Myocyte (in vitro differentiated cells): ENCODE results near the gene HSF5. TPM values are rescaled to one million over a fixed set of nuclear protein-coding genes. Genes with fewer than 3 reads are reported as not detected.
"Not testable (repeated sequence)": the region's sequence is repeated elsewhere in the genome, so short reads cannot be mapped to it uniquely, and the experiment has no call there.

Experiments used
- DNase-seq: peaks from one replicate; pipeline ENCODE4 v3.0.0-alpha.2; 2012; ENCODE audit warnings: low read depth
- total RNA-seq: library from RNA; depleted of rRNA; stranded (reverse); fragments of >200 nt; gene quantifications from 2 replicates; pipeline ENCODE4 v1.2.3, GENCODE V29; 2014

The HSF5 gene
- total RNA-seq, 1 donor from 2014 or later = not detected

DNA sequence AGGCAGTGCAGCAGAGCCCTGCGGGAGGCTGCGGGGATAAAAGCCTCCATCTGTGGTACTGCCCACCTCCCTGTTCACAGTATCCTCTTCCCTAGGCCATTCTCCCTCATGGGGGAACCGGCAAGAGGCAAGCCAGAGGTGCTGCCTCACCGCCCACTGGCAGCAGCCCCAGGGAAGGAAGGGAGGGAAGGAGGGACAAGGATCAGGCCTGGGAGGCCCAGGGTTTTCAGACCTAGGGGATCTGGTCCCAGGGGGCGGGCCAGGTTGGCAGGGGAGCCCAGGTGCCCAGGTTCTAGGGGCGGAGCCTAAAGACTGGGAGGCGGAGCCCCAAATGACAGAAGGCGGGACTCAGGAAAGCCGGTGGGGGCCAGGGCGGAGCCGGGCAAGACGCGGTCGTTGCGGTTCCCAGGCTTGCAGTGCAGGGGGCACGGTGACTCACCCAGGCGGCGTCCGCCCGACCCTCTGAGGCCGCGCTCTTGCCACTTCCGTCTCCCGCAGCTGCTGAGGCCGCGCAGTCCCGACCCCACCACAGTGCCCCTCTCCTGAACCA, 29.2 kb upstream of the HSF5 start:
- no peak for DNase-seq

DNA sequence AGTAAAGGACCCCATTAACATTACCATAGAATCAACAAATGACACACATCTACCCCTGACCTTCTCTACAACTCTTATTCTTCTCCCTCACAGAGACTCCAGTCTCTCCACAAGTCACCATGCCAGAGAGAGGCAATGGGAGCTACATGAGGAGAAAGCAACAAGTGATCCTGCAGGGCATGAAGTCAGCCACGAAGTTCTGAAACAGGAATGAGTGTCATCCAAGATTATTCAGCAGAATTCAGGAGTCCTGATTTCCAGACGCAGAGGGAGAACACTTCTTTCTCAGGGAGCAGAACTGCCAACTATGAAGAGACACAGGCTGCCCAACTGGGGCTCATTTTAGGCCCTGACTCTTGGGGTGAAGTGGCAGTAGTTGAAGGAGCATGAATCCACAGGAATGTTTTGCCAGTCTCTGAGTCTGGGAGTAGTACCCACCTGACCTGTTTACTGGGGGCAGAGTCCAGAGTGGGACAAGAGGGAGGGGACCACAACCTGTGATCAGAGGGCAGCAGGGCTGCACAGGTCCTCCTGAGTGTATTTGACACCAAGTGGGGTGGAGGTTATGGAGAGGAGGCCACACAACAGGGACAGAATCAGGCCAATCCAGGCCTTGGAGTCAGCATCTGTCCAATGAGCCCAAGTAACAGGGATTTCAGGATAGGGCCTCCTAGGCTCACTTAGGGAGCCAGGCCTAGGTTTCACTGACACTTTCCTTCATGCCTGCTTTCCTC, 28.6 kb upstream of the HSF5 start:
- DNase-seq = peak; percentile 12

DNA sequence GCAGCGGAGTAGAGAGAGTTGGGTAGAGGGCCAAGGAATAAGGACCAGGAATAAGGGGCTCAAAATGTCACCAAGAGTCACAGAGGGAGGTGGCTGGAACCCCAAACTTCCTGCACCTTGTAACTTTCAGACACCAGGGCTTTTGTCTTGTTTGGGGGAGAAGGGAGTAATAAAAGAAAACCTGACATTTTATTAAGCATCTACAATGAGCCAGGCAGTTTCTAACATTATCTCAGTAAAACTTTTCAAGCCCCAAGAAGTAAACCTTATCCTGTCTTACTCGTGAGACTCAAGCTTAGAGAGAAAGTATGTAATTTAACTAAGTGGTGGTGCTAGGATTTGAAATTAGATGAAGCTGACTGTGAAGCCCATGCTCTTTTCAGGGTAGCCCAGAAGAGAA, 27.1 kb upstream of the HSF5 start:
- no peak for DNase-seq

DNA sequence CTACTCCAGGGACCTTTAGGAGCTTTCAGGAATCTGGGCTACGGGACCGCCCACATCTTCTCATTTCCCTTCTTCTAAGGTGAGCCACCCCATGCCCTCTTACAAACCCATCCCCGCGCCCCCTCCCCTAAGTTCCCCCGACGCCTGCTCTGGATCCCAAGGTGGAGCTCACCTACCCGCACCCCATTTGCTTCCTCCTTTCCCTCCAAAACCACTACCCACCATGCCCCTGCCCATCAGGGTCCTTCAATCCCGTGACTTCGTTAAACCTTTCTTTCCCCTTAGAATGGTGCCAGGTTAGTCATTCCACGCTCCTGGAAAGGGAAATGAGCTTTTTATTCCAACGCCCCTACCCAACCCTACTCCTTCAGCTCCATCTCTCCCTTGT, 26.6 kb upstream of the HSF5 start:
- no peak for DNase-seq

DNA sequence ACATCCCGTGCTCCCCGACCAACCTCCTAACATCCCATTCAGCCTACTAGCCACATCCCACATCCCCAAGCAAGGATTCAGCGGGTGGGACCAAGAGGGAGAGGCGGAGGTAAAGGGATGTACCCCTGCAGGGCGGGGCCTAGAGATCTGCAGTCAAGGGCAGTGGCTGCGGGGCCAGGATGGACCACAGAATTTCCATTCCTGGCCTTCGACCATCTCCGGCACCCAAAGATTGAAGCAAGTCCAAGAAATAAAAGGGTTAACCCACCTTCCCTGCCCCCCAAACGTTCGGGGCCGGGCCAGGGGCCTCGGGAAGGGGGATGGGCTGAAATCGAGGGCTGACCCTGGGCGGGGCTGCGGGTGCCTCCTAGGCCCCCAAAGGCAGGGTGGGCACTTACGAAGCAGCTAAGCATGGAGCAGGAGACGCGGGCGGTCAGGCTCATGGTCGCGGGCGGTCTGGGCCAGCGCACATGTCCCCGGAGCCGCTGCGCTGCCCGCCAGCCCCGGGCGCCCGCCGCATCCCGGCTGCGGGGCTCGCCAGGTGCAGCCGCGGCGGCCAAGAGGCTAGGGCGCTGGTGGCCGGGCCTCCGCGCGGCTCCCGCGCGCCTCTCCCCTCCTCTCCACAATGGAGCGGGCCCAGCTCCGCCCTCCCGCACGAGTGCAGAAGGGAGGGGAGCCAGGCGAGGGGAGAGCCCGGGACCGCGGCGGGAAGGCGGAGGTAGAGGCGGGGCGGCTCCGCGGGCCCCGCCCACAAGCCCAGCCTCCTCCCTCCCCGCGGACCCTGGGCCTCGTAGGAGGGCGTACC, 26.0 kb upstream of the HSF5 start, which contains the start of gene MTMR4:
Gene MTMR4, minus strand, starts transcription at position 674 of the 805 bp plus-strand sequence. Its CDS starts 231 bp downstream, at position 443.
- peak; percentile 78 for DNase-seq

DNA sequence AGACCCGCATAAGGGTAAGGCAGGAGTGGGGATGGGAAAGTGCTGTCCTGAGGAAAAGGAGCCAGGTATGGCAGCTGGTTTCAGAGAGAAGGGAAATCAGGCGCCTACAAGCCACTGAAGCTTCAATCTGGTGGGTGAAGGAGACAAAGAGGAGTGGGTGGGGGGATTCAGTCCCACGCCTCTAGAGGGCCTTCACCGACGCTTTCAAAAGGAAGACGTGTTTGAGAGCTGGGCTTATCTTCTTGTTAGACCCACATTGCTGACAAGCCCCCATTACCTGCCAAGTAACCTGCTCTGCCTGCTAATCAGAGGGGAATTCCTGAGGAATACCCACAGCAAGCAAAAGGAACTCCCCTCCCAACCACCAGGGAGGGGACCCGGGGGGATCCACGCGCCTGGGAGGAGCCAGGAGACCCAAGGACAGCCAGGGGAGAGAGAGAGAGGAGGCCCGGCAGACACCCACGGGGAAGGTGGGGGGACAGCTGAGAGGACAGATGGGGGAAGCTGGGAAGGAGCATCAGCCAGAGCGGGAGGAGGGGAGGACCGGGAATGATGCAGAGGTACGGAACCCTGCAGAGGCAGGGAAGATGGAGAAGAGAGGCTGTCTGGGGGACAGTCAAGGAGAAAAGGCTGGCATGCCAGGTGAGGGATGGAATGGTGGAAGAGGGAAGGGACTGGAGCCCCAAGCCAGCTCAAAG, 25.2 kb upstream of the HSF5 start:
- no peak for DNase-seq

DNA sequence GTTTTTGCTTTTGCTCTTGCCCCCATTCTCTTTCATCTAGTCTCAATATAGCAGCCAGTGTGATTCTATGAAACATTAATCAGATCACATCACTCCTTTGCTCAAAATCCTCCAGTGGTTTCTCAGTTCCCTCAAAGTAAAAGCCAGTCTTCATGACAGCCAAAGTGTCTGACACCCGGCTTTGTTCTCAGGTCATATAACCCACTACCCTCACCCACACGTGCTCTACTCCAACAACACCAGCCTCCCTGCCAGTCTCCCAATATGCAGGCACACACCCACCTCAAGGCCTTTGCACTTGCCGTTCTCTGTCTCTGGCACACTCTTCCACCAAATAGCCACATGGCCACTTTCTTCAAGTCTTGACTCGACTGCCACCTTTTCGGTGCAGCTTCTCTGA, 21.9 kb upstream of the HSF5 start:
- DNase-seq = no peak

DNA sequence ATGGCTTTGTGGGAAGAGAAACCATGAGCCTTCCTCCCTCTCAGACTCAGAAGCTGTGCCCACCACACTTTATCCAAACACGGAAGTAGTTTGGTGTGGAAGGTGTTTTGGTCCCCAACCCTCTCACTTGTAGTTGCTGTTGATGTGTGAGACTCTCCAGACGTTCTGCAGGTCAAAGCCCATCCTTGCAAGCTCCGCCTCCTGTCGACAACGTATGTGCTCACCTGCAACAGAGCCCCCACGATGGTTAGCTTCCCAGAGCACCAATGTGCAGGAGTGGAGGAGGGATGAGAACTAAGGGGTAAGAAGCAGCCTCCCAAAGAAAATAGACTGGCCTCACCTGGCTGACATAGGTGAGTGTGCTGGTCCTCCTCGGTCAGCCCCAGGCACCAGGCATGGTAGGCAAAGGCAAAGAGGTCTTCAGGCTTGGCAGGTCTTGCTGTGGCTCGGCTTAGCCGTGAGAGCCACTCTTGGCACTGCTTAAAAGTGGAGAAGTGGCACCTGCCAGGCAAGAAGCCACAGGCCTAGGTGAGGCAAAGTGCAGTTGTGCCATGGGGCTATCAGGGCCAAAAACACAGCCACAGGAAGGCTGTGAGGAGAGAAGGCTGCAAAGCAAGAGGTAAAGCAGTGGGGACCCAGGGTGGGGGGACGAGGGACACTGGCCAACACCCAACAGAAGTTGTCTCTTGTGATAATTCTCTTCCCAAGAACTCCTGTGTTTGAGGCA, 20.3 kb upstream of the HSF5 start:
- no peak for DNase-seq

DNA sequence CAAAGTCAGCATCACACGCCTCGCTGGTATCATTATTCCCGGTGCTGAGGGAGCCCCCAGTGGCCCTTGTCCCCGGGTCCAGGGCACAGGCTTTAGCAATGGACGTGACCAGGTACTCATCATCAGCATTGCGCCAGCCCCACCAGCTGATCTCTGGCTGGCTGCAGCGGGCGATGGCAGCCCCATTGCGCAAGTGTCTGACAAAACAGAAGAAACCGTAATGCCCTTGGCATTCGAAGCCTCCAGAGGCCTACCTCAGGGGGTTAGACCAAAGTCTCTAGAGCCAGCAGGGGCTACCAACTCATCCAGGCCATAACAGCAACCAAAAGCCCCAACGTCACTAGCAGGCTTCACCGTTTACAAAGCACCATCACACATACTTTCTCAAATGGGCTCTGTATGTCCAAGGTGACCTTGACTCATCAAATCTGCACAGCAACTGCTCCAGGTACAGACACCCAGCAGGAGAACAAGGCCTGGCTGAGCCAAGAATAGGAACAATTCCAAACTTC, 19.0 kb upstream of the HSF5 start:
- DNase-seq = no peak

DNA sequence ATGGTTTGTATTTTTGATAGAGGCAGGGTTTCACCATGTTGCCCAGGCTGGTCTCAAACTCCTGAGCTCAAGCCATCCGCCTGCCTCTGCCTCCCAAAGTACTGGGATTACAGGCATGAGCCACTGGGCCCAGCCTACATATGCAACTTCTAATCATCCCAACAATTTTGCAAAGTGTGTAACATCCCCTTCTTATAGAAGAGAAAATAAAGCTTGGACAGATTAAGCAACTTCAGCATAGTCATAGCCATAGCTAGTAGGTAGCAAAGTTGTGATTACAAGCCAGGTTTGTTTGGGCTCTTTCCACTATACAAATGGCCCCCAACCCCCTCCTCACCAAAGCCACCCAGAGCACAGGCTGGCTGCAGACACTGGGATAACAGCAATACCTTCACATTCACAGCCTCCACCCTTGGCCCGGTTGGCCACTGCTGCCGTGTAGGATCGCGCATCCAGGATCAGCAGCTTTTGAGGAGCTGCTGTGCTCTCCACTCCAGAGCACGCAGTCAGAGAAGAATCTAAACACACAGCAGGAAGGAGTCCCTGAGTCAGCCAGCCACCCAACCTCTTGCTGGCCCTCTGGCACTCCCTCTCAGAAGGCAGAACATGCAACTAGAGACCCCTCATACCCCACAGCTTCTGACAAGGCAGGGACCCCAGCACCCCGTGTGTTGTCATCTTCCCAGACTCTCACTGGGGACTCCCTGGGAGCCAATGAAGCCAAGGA, 18.3 kb upstream of the HSF5 start:
- DNase-seq = no peak

DNA sequence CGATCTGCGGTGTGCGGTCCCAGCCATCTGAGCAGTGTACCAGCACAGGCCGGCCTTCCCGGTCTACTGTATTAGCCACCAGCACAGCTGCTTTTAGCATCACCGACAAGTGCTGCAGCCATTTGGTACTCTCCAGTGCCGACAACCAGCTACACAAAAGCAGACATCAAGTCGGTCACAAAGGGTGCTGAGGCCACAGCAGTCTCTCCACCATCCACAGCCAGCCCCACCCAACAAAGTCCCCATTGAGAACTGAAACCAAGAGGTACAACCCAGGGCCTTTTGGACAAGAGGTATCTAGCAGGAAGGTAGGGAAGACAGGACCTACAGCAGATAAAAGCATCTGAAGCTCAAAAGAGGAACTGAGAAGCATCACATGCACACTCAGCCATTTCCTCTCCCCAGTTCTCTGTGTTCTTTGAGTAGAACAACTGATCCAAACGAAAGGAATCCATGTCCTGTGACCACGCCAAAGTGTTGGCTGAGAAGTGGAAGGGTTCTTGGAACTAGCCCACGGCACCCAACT, 16.7 kb upstream of the HSF5 start:
- DNase-seq = no peak

DNA sequence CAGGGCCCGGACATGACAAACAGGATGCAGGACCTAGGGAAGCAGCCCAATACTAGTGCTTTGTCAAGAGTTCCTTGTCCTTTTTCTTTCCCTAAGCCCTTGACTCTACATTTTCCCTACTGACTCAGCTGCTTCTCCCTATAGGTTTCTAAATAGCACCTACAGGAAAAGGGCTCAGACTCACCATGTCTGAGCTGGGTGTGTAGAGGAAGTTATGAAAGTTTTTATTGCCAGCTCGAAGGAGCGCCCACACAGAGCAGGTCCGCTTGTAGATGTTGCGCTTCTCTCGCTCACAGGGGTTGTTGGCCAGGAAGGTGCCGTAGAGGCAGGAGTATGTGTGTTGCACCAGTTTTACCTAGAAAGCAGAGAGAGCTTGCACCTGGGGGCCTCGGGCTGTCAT, 15.7 kb upstream of the HSF5 start:
- DNase-seq = no peak

DNA sequence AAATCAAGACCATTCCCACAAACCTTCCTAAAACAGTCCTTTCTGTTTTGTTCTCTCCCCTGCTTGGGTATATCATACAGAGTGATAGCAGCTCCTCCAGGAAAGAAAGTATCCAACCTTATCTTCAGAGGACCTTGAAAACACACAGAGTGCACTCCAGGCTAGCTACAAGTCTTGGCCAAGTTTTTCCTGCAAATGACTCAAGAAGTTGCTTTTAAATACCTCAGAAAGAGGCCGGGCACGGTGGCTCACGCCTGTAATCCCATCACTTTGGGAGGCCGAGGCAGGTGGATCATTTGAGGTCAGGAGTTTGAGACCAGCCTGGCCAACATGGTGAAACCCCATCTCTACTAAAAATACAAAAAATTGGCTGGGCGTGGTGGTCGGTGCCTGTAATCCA, 14.9 kb upstream of the HSF5 start:
- DNase-seq = not testable (repeated sequence)

DNA sequence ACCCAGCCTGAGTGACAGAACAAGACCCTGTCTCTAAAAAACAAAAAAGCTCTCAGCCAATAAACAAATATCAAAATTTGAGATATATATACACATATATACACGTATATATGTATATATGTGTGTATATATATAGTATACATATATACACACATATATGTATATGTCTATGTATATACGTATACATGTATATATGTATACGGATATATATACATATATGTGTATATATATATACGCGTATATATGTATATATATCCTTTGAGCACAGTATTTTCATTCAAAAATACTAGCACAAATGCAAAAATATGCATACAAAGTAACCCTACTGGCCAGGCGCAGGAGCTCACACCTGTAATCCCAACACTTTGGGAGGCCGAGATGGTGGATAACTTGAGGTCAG, 13.2 kb upstream of the HSF5 start:
- no peak for DNase-seq

DNA sequence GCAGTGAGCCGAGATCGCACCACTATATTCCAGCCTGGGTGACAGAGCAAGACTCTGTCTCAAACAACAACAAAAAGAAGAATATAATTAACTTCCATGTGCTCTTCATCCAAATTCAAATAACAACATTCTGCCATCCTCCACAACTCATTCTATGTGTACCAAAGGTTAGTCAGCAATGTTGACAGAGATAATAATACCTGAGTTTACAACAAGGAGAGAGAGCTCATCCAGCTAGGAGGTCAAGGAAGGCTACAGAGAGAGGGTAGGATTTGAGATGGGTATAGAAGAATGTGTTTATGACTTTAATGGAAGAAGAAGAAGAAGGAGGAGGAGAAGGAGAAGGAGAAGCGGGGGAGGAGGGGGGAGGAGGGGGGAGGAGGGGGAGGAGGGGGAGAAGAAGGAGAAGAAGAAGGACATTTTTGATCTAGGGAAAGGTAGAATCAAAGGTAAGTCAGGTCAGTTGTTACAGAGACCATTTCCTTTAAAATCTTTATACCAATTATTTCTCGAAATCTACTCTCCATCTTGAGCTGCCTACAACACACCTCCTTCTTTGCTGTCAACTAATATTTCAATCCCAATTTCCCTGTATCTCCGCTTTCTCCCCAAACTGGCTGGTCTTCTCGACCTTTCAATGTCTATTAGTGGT, 10.1 kb upstream of the HSF5 start:
- no peak for DNase-seq

DNA sequence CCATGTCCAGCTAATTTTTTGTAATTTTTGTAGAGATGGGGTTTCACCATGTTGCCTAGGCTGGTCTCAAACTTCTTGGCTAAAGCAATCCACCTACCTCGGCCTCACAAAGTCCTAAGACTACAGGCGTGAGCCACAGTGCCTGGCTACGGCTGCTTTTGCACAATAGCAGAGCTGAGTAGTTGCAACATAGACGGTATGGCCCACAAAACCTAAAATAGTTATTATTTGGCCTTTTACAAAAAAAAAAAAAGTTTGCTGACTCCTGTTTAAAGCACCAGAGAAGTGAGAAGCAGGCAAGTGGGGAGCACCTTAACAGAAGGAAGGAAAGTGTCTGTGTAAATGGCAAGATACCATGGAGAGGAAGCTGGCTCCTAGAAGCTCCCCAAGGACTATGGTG, 5.3 kb upstream of the HSF5 start:
- DNase-seq = no peak

DNA sequence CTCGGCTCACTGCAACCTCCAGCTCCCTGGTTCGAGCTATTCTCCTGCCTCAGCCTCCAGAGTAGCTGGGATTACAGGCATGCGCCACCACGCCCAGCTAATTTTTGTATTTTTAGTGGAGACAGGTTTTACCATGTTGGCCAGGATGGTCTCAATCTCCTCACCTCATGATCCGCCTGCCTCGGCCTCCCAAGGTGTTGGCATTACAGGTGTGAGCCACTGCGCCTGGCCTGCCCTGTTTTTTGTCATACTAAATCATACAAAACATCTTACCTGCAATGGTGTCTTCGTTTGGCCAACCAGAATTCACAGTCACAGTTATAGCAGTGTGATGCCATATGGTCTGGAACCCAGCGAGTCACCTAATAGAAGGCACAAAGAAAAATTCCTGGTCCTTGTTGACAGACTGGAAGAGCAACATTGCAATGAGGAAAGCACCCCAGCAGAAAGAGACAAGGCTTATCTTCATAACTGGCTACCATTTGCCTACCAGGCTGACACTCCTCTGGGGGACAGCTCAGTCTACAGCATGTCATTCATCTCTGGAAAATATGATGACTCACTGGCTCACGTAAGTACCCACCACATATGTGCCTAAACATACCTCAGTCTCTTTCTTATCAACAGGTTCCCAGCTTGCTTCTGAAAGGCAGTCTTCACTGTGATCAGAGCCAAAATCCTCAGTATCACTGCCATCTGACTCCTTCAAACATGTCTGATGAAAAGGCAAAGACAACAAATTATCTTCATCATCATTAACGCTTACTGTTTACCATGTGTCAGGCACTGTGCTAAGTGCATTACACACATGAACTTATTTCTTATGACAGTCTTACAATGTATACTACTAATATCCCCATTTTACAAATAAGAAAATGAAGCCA, 4.3 kb upstream of the HSF5 start:
- no peak for DNase-seq

DNA sequence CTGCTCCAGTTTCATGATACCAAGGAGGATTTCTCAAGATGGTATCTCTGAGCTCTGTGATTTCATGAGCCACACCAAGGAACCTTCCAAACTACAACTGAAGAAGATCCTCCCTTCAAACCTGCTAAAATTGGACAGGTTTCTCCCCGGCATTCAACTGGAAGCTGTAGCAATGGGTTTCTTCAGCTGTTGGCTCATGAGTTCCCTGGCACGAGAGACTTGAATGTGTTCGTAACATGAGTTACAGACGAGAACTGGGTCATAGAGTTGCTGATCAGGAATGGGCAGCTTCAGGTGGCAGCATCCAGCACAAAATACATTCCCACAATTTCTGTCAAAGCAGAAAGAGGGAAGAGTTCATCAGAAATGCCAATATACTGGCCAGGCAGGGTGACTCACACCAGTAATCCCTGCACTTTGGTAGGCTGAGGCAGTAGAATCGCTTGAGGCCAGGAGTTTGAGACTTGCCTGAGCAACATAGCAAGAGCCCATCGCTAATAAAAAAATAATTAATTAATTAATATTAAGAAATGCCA, 3.4 kb upstream of the HSF5 start:
- DNase-seq = no peak
